Activated CD4-positive, alpha-beta T cell treated with anti-CD3 and anti-CD28 coated beads, Interleukin-2, amount 50 U/mL, for 1 hour (primary cell): ENCODE data around the gene MAGI2.

Source experiments
- DNase-seq: peaks from one replicate; pipeline ENCODE4 v3.0.0-alpha.2; 2020

The MAGI2 gene

DNA sequence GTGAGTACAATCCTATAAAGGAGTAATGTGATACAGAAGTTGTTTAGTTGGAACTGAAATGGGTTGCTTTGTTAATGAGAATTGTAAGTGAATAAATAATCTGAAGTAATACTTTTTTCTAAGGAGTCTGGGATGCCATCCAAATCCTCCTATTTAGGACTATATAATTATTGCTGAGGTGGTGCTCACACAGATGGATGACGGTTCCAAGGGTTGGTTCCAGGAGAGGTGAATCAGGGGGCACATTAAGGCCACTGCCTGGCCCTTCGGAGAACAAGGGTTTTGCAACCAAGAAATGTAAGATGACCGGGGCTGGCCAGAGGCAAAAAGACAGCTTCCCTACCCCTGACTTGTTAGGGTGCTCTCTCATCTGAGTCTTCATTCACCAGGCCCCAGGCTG, 1302.2 kb downstream of the MAGI2 start:
- no peak for DNase-seq

DNA sequence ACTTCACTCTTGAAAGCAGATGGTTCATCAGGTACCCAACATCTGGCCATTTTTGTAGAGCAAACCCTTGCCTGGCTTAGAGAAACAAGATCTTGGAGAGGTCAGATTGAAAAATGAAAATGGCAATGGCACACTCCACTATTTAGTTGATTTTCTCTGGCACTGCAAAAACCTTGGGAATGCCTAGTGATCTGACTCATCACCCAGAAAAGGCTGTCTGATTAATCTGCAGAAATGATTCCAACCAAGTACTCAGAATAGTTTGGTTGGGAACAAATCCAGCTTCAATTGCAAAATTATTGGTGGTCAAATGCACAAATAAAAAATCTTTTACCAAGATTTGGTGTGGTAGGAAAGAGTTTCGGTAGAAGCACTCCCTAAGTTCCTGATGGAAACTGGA, 1303.7 kb downstream of the MAGI2 start:
- DNase-seq, result no peak

DNA sequence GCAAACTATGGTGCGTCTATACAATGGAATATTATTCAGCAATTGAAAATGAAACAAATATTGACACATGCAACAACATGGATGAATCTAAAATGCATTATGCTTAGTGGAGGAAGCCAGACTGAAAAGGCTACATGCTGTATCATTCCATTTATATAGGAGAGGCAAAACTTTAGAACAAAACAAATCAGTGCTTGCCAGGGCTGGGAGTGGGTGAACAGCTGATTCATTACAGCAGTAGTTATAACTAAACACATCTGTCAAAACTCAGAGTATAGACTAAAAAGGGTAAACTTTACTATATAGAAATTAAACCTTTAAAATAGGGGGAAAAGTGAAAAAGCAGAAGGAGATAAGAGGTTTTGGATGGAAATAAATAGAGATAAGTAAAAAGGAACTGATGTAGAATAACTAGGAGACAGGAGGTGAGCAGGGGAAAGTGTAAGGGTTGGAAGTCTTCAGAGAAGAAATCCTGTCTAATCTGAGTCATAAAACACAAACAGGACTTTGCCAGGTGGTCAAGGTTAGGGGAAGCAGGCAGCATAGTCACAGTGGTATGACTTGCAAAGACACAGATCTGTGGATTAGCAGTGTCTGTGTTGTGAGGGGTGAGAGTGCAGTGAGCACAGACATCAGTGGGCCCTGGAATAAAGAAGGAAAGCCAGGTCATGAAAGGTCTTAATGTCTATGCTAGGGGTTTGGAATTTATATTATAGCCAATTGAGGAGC, 1305.1 kb downstream of the MAGI2 start:
- DNase-seq, result no peak

DNA sequence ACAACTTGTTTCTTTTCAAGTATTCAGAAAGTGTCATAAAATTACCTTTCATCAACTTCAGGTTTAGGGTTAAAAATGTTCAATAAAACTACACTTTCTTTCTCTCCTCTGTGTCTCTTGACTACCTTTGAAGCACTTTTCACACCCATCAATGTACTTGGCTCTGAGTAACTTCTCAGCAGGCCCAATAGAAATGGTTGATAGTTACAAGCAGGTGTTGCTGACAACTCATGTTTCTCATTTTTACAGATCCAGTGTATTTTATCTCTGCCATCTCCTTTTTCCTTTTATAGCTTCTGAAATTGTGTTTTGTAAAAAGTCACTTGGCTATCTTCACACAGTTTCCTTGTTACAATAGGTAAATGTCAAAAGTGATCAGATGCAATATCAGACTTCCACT, 1306.9 kb downstream of the MAGI2 start:
- DNase-seq, result no peak

DNA sequence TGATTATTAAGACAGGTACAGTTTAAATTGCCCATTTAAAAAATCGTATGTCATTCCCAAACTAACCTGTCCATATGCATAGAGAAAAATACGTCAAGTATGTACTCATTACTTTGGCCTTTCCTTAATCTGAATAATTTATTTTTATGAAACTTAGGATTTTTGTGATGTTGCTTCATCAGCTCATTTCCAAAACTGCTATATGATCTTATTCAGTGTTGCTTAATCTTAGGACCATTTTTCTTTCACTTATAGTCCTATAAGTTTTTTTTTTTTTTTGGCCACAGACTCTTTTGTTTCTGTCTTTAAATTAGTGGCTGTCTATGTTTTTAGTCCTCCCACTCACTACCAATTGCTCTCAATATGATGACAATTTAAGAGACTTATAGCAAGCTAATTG, 1309.8 kb downstream of the MAGI2 start:
- DNase-seq, result no peak

DNA sequence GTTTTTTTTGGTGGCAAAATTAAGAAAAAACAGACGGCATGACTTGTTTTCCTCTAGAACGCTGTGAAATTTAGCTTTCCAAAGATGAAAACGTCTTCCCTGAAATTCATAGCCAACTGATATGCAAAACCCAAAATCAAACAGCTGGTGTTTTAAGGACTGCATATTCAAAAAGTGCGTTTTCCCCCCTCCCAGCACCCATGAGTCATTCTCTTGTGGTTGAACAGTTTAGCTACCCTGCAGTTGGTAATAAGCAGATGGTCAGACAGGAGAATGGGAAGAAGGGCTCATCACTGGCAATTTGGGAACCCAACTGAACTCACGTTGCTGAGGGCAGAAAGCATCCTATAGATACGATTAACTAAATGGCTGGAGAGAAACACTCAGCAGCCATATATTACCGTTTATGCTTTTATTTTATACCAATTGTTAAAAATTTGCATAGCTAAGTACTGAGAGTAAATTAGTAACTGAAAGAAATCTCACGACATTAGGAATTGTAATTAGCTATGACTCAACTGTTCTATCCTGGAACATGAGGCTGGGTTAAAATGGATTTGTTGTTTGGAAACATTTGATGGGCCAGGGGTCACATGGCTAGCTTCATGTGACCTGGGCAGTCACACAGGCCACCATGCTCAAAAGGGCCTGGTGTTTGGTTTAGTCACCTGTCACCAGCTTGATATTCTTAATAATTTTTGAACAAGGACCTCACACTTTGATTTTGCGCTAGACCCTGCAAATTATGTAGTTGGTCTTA, 1311.8 kb downstream of the MAGI2 start:
- no peak for DNase-seq

DNA sequence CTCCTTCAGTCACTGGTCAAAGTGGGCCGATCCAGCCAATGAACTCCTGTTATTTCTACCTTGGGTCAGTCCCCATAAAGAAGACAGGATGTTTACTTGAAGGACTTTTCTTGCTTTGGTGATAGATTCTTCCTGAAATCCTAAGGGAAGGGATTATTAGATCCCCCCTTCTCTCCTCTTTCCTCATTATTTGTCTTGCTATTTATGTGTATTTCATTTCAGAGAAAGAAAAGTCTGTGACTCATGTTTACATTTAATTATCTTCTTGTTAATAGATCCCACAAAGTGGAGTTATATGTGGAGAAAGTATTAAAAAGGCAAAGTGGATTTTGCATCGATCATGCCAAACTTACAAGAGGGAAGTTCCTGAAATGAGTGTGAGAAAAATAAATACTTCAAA, 1313.4 kb downstream of the MAGI2 start:
- no peak for DNase-seq

DNA sequence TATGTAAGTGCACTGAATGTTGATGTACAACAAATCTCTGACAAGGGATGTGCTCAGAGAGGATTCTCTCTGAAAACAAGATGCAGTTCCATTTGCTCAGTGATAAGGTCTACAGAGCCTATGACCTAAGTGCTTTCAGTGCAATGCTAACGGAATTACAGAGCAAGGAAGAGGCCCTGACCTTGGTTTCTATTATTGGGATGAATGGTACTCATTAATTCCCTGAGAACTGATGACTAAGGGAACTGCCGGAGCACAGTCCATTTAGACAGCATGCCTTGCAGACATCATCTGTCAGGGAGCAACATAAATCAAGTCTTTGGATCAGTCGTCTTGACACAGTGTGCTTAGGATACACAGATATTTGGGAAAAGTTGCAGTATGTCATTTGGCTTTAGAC, 1314.1 kb downstream of the MAGI2 start:
- DNase-seq, result no peak

DNA sequence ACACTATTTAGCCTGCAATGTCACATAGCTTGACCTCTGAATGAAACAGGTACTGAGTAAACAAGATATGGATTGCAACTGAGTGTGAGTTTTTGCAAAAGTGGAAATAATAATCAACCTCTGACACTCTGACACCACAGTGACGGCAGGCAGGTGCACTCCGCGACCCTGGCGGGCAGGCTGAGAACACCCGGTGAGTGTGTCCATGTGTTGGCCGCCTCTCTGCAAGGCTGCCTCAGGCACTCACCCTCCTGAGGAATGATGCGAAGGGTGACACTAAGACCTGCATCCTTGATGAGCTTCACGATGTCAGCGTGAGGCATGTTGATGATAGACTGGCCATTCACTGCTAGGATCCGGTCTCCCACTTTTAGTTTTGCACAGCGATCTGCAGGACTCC, 1318.7 kb downstream of the MAGI2 start:
- no peak for DNase-seq

DNA sequence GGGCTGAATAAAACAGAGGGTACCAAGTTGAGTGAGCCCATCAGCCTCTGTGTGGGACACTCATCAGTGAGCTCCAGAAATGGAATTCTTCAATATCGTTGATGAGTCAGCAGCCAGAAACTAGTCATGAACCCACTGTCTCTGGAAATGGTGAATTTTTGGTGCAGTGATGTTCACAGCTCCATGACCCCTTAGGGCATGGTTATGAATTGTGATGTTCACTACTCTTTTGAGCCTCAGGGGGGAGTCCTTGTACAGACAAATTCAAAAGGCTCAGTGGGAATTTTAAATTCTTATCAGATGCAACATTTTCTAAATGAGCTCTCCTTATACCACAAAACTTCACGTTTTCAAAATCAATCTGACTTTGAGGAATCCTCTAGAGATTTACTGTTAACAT, 1319.2 kb downstream of the MAGI2 start:
- DNase-seq, result no peak

DNA sequence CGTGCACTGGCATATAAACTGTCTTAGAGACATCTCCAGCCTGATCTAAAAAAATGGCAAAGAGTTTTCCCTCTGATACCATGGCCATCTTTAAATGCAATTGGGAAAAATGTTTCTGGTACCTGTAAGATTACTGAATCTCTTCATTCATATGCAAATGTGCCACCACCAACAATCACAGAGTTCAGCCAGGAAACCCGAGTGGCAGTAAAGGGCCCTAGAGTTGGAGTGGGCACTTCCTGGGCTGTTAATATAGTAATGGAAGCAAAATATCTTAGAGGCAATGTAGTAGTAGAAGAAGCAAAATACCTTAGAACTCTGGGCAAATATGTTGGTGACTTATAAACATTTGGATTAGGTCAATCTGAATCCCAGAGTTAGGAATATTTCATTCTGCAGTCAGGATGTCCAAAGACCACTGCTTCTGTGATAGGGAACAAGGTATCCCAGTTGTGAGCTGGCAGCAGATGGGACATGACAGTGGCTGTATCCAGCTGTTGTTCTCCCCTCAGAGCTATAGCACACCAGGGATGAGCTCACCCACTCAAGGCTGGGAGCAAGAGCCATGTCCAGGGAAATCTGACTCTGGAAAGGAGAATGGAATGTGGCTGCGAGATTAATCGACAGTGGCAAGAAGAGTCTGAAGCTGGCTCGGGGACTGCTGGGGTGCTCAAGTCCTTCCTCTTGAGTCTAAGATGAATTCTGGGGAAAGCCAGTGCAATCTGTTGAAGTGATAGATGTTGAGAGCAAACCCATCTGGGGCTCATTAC, 1322.8 kb downstream of the MAGI2 start:
- DNase-seq, result no peak

DNA sequence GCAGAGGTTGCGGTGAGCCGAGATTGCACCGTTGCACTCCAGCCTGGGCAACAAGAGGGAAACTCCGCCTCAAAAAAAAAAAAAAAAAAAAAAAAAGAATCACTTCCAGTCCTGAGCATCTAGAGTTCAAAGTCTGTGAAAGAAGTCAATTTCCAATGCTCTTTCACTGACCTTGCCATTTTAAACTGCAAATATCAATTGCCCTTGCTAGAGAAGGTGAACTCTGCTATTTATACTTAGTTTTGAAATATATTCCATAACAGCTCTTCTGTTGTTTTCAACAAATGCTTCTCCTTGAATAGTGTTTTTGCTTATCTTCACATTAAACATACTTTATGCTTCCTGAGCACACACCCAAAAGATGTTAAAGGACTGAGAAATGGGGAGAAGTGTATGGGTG, 1323.6 kb downstream of the MAGI2 start:
- no peak for DNase-seq

DNA sequence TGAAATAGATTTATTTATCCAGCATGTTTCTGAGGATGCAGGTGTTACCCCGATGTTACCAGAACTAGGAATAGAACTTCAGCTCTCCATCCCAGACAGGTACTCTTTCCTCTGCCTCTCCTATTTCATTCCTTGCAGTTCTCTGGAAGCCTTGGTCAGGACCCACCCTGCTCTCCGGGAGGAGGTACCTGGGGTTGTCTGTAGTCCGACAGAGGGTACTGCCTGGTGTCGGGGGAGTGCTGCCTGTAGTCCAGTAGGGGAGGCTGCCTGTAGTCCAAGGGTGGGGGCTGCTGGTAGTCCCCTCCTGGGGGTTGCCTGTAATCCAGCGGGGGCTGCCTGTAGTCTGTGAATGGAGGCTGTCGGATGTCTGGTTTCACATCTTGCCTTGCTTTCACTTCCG, 1326.5 kb downstream of the MAGI2 start:
- DNase-seq, result no peak

DNA sequence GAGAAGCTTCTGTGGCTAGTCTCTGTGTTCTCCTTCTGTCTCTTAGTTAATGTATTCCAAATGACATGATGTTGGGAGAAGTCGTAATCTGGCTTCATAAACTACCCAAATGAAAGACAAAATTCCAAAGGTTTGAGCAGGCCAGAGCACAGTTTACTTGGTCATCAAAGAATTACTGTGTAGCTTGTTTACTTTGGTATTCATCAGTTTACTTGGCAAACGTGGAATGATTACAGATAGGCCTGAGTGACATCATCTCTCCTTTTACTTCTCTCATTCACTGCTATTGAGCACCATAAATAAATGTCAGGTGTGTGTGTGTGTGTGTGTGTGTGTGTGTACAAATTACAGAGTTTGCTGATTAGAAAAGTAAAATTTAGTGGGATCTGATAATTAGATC, 1327.6 kb downstream of the MAGI2 start:
- no peak for DNase-seq

DNA sequence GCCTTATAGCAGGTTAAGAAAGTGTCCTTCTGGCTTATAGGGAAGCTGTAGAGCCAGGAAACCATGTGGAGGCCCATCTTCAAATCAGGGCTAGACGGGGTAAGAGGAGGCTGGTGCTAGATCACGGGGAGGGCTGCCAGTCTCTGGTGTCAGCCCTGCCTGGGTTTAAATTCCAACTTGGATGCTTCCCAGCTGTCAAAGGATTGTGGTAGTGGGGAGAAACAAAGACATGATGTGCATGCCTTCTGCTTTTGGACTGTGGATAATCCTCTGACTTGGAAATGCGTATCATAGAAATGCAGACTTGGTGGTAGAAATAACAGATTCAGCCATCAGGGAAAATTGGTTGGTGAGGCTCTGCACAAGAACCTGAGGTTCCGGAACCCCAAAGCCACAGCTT, 1329.3 kb downstream of the MAGI2 start:
- no peak for DNase-seq

DNA sequence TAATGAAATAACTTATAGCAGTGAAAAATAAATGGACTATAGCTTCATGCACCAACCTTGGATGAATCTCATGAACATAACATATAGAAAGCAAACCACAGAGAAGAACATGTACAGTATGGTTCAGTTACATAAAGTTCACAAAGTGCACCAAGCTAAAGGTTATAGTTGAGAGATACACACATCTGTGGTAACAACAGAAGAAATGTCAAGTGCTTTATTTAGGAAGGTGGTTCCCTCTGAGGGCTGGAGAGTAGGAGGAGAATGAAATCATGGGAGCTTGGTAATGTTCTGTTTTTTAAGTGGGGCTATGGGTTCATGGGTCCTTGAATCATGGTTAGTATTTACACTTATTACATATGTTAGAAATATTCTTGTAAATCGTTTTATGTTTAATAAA, 1331.6 kb downstream of the MAGI2 start:
- DNase-seq, result no peak

DNA sequence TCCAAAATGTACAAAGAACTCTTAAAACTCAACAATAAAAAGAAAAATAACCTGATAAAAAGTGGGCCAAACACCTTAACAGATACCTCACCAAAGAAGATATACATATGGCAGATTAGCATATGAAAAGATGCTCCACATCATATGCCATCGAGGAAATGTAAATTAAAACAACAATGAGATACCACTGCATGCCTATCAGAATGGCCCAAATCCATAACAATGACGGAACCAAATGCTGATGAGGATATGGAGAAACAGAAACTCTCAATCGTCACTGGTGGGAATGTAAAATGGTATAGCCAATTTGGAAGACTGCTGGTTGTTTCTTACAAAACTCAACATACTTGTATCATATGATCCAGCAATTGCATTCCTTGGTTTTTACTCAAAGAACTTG, 1335.0 kb downstream of the MAGI2 start:
- DNase-seq, result no peak

DNA sequence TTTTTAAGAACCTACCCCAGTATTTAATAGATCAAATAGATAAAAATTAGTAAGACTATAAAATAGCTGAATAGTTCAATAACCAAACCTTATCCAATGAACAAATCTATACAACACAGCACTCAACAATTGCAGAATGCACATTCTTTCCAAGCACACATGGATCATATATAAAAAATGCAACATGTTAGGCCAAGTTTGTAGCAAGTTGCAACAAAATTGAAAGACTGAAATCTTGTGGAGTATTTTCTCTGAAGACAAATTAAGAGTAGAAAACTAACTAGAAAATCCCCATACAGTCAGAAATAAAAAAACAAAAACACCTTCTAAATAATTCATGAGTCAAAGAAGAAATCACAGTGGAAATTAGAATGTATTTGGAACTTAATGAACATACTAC, 1337.6 kb downstream of the MAGI2 start:
- DNase-seq, result no peak

DNA sequence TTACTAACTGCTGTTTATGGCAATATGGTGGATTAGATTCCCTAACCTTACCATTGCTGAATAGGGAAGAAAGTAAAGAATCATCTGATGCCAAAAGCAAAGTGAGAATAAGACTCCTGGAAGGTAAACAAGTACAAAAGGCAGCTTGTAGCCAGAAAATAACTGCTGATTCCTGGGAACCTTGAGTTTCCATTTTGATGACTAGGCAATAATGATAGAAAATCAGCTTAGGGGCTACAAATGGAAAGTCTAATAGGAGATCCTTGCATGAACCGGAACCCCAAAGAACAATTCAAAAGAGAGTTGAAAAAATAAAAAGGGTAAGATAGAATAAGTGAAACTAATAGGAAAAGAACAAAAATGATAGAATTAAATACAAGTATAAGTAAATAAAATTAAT, 1338.5 kb downstream of the MAGI2 start:
- DNase-seq, result no peak

DNA sequence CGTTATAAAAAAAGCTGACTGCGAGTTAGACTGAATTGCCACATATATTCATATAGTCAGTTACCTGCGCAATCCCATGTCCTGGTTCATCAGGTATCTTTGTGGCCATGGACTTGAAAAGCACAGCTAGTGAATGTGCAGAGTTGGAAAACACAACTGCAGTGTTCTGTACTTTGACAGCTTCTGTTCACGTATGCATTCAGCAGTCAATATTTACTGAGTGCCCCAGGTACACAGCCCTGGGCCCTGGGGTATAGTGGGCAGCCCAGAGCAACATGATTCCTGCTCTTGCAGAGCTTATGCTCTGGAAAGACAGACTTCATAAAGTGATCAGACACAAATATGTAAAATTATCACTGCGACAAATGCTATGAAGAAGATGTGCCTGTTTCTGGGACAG, 1341.0 kb downstream of the MAGI2 start:
- no peak for DNase-seq

DNA sequence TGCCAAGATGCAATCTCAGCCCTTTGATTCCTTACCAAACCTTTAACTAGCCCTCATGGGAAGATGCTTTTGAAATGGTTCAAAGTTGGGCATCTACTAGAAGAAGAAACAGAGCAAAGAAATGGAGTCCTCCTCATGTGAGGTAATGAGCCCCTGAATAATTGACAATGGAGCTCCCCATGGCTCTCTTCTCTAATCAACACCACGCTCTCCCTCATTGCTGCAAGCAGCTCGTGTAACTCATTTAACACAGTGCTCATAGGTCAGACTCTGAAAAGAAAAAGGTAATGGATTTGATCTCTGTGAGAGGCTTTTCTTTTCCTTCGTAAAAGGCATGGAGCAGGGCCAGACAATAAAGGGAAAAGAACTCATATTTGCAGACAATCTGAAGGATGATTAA, 1342.1 kb downstream of the MAGI2 start:
- DNase-seq, result no peak

DNA sequence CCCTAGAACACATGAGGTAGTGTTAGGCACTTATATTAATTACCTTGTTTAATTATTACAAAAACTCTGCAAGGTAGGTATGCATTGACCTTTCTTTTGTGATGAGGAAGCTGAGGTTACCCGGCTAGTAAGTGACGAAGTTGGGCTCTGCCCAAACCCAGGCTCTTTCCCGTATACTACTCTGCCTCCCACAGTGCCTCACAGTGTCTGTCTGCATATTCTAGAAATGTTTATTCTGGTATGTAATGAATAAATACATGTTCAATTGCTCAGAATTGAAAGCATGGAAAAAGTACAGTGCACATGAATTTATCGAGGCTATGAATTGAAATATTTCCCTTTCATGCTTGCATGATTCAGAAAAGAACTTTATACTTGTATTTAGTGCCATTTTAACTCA, 1350.0 kb downstream of the MAGI2 start:
- DNase-seq, result no peak

DNA sequence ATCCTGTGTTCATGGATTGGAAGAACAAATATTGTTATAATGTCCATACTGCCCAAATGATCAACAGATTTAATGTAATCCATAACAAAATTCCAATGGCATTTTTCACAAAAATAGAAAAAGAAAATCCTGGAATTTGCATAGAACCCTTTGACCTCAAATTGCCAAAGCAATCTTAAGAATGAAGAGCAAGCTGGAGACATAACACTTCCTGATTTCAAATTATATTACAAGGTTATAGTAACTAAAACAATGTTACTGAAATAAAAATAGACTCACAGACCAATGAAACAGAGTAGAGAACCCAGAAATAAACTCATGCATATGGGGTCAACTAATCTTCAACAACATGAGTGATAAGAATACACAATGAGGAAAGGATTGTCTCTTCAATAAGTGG, 1352.4 kb downstream of the MAGI2 start:
- DNase-seq, result no peak
